ENCODE measurements around the gene SCARF2.
"Not testable (repeated sequence)": the region's sequence is repeated elsewhere in the genome, so short reads cannot be mapped to it uniquely, and the experiment has no call there.

Gene SCARF2

GRCh38 chr22:20396639-20397038 is 41.0 kb downstream of the SCARF2 start:
- in situ Hi-C loops (cut with MboI; ENCODE audit: low sequenced_read_pairs): no loop called here

GRCh38 chr22:20395907-20396287 is 41.7 kb downstream of the SCARF2 start:
- in situ Hi-C loops (cut with MboI; ENCODE audit: low sequenced_read_pairs): no loop called here

- in situ Hi-C loops (cut with MboI; ENCODE audit: low sequenced_read_pairs): no loop called here
Observed at GRCh38 chr22:20395181-20395906, 42.3 kb downstream of the SCARF2 start.

DNA sequence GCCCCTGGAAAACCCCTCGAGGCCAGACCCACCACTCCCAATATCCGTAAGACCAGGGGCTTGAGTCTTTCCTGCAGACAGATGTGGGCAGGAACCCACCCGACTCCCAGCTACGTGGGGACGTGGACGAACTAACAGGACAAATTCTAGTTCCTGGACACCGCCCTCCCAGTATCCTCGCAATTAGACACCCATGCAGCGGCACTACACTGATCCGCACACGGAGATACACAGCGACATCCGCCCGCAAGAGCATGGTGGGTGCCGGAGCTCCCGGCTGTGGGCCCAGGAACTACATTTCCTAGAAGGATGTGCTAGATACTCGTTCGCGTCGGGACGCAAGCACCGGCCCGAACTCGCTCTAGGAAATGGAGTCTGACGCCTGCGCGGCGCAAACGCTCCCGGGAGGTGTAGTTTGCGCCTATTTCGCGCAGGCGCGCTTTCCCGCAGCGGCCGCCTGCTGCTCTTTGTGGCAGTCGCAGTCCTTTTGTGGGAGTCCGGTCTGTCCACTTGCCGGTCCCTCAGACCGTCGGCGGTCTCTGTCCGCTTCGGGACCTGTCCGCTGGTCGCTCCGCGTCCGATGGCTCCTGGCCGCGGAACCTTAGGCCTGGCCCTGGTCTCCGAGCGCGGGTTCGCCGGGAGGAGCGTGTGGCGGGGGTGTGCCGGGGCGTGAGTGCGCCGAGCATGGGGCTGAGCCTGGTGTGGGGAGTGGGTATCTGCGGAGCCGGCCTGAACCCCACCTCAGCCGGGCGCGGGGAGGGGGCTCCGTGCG is 43.7 kb downstream of the SCARF2 start, which contains the start of gene ZNF74:
TSS of gene ZNF74 (plus strand) at position 447 of the 772 bp plus-strand sequence. CDS start 478 bp downstream, outside the sequence.
- in situ Hi-C loops (cut with MboI; ENCODE audit: low sequenced_read_pairs): no loop called here

GRCh38 chr22:20392983-20393704 is 44.5 kb downstream of the SCARF2 start:
- in situ Hi-C loops (cut with MboI; ENCODE audit: low sequenced_read_pairs): no loop called here

DNA sequence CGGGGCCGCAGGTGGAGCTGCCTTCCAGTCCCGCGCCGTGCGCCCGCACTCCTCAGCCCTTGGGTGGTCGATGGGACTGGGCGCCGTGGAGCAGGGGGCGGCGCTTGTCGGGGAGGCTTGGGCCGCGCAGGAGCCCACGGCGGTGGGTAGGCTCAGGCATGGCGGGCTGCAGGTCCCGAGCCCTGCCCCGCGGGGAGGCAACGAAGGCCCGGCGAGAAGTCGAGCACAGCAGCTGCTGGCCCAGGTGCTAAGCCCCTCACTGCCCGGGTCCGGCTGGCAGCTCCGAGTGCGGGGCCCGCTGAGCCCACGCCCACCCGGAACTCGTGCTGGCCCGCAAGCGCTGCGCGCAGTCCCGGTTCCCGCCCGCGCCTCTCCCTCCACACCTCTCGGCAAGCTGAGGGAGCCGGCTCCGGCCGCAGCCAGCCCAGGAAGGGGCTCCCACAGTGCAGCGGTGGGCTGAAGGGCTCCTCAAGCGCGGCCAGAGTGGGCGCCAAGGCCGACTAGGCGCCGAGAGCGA is 45.2 kb downstream of the SCARF2 start:
- in situ Hi-C loops (cut with MboI; ENCODE audit: low sequenced_read_pairs): not testable (repeated sequence)

DNA sequence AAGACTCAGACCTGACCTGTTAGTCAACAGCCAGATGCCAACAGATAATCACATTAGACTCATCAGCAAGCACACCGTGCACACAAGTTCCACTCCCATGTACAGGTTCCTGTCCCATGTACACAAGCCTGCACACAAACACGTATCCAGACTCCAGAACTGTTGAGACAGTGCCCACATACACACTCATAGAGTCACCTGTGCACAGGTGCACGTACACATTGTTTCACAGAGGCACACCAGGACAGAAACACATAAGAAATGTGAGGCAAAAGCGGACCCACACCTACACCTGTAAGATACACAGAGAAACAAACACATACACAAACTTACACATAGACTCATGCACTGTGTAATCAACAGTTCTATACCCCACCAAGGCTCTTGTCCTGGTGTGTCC is 46.4 kb downstream of the SCARF2 start:
- in situ Hi-C loops (cut with MboI; ENCODE audit: low sequenced_read_pairs): no loop called here

DNA sequence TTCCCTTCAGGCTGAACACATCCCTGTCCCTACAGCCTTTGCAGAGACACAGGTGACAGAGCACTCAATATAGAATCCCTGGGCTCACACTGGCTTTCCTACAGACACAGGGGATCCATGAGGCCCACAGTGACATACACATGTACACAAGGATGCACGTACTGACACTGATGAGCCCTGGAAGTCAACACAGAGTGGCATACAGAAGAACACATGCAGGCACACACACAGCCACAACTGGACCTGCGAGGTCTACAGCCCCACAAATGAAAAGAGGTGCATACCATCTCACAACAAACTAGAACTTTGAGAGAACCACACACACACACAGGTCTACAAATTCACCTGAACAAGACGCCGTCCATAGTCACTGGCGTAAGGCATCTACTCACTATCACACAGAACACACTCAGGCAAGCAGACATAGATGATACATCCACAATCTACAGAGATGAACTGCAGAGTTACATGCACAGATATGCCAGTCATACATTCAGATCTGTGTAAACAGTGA is 47.2 kb downstream of the SCARF2 start:
- in situ Hi-C loops (cut with MboI; ENCODE audit: low sequenced_read_pairs): no loop called here

GRCh38 chr22:20389288-20389687 is 48.3 kb downstream of the SCARF2 start:
- in situ Hi-C loops (cut with MboI; ENCODE audit: low sequenced_read_pairs): no loop called here

- in situ Hi-C loops (cut with MboI; ENCODE audit: low sequenced_read_pairs): no loop called here
Observed at GRCh38 chr22:20388200-20388599, 49.4 kb downstream of the SCARF2 start.

DNA sequence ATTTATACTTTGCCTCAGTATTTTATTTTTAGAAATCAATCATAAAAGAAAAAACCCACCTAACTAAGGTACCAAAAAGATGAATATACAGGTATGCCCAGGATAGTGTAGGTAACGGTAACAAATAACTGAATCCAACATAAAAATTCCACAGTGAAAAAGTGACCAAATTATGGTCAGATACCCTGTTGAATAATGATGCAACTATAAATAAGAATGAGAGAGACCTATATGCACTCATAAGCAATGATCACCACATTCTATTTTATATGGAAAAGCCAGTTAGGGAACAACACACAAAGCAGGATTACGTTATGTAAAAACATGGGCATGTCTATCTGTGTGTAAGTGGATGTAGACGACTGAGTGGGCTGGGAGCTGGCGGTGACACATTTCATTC is 50.7 kb downstream of the SCARF2 start:
- in situ Hi-C loops (cut with MboI; ENCODE audit: low sequenced_read_pairs): no loop called here

- in situ Hi-C loops (cut with MboI; ENCODE audit: low sequenced_read_pairs): no loop called here
Observed at GRCh38 chr22:20386336-20386735, 51.3 kb downstream of the SCARF2 start.

- in situ Hi-C loops (cut with MboI; ENCODE audit: low sequenced_read_pairs): no loop called here
Observed at GRCh38 chr22:20384865-20385264, 52.8 kb downstream of the SCARF2 start.

DNA sequence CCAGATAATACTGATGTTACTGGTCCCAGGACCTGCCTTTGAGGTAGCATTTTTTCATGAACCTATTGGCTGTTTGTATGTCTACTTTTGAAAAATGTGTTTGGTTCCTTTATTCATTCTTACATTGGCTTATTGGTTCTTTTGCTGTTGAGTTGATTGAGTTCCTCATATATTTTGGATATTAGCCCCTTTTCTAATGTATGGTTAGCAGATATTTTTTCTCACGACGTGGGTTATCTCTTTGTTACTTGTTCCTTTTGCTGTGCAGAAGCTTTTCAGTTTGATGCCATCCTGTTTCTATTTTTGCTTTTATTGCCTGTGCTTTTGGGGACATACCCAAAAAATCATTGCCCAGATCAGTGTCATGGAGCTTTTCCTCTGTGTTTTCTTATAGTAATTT is 53.5 kb downstream of the SCARF2 start:
- in situ Hi-C loops (cut with MboI; ENCODE audit: low sequenced_read_pairs): no loop called here

DNA sequence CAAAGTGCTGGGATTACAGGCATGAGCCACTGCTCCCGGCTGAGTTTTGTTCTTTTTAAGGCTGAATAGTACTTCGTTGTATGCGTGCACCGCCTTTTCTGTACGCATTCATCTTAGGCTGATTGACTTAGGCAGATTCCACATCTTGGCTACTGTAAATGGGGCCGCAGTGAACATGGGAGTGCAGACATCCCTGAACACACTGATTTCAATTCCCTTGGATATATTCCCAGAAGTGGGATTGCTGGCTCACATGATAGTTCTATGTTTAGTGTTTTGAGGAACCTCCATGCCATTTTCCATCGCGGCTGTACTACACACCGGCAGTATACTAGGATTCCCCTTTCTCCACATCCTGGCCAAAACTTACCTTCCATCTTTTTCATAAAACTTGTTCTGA is 54.1 kb downstream of the SCARF2 start:
- in situ Hi-C loops (cut with MboI; ENCODE audit: low sequenced_read_pairs): no loop called here

DNA sequence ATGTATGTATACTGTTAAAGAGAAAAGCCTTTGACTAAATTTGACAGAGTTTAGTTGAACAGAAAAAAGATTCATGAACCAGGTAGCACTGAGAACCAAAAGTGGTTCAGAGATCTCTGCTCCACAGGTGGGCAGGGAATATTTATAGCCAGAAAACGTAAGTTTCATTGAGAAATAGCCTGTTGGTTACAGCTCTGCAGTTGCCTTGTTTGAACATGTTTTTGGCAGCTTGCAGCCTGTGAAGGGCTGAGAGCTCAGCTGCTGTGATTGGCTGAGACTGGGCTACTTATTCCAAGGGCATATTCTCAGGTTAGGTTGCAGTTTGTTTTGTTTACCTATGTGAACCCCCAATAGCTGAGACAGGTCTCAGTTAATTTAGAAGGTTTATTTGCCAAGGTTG is 57.1 kb downstream of the SCARF2 start:
- in situ Hi-C loops (cut with MboI; ENCODE audit: low sequenced_read_pairs): no loop called here

GRCh38 chr22:20378684-20379083 is 58.9 kb downstream of the SCARF2 start:
- in situ Hi-C loops (cut with MboI; ENCODE audit: low sequenced_read_pairs): not testable (repeated sequence)

- in situ Hi-C loops (cut with MboI; ENCODE audit: low sequenced_read_pairs): no loop called here
Observed at GRCh38 chr22:20378110-20378509, 59.5 kb downstream of the SCARF2 start.

DNA sequence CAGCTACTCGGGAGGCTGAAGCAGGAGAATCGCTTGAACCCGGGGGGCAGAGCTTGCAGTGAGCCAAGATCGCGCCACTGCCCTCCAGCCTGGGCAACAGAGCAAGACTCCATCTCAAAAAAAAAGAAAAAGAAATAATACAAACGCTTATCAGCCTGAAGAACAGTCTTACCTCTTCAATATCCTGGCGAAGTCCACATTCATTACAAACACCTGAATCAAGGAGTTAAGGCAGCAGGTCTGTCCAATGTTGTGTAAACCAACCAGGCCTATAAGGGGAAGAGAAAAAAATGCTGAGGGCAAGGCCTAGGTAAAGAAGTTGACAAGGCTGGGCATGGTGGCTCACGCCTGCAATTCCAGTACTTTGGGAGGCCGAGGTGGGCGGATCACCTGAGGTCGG is 60.6 kb downstream of the SCARF2 start:
- in situ Hi-C loops (cut with MboI; ENCODE audit: low sequenced_read_pairs): not testable (repeated sequence)

DNA sequence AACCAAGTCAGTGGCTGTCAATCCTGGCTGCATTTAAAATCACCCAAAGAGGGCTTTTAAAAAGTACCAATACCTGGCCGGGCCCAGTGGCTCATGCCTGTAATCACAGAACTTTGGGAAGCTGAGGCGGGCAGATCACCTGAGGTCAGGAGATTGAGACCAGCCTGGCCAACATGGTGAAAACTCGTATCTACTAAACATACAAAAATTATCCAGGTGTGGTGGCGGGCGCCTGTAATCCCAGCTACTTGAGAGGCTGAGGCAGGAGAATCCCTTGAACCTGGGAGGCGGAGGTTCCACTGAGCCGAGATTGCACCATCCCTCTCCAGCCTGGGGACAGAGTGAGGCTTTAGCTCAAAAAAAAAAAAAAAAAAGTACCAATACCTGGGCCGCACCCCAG is 61.3 kb downstream of the SCARF2 start:
- in situ Hi-C loops (cut with MboI; ENCODE audit: low sequenced_read_pairs): not testable (repeated sequence)
